ENCODE measurements around the gene CYP11A1. TPM values are rescaled to one million over a fixed set of nuclear protein-coding genes. Genes with fewer than 3 reads are reported as not detected.

The CYP11A1 gene
- total and polyA plus RNA-seq, 10 of the 15 experiments (the other 5 are each of a cell fraction or from before 2014, with no cell fraction given), result 0.11 to 1.2 (median 0.23) TPM; not detected in 5

DNA sequence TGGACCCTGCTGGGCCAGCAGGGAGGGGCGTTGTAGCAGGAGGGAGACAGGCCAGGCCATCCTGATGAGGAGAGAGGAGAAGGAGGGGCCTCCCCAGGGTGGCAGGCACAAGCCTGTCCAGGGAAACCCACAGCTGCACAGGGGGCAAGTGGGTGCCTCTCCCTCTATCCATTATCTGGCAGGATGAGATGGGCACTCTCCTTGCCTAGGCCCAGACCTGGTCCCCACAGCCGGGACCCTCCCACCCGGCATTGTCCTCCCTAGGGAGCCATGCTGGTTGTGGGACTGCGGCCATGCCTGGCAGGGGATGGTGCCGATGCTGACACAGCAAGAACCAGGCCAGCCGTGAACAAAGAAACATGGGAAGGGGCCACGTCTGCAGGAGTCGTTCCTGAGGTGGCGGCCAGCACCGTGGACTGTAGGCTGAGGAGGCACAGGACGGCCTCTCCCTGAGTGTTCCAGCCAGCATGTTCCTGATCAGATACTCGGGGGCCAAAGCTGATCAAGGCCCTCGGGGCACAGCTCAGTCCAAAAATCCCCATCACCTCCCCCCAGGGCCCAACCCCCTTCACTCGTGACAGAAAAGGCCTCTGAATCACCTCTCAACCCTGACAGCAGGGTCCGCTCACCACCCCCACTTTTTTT is 19.2 kb upstream of the CYP11A1 start (continued):
- TF ChIP-seq SPI1 (IDR thresholded peaks at IDR 0.05; ENCODE audit: borderline replicate concordance, insufficient read depth, low read depth, low read length) (no peak), ZNF217 (IDR thresholded peaks at IDR 0.05) (no peak), EP300 (IDR thresholded peaks at IDR 0.05; ENCODE audit: borderline replicate concordance in 1 of 2, control insufficient read depth in 1 of 2, low read depth in 2 of 2, low read length in 2 of 2) (no peak), IRF4 (IDR thresholded peaks at IDR 0.05; ENCODE audit: low read depth, low read length) (no peak), CBX5 (IDR thresholded peaks at IDR 0.05; ENCODE audit: low read depth) (no peak), GATAD2B (conservative IDR thresholded peaks at IDR 0.05; ENCODE audit: low read depth) (no peak), NFXL1 (IDR thresholded peaks at IDR 0.05; ENCODE audit: borderline replicate concordance) (no peak), SREBF1 (IDR thresholded peaks at IDR 0.05; ENCODE audit: low read length) (no peak), ZBED1 (IDR thresholded peaks at IDR 0.05; ENCODE audit: borderline replicate concordance) (no peak)
- TF ChIP-seq, protein P1, sequence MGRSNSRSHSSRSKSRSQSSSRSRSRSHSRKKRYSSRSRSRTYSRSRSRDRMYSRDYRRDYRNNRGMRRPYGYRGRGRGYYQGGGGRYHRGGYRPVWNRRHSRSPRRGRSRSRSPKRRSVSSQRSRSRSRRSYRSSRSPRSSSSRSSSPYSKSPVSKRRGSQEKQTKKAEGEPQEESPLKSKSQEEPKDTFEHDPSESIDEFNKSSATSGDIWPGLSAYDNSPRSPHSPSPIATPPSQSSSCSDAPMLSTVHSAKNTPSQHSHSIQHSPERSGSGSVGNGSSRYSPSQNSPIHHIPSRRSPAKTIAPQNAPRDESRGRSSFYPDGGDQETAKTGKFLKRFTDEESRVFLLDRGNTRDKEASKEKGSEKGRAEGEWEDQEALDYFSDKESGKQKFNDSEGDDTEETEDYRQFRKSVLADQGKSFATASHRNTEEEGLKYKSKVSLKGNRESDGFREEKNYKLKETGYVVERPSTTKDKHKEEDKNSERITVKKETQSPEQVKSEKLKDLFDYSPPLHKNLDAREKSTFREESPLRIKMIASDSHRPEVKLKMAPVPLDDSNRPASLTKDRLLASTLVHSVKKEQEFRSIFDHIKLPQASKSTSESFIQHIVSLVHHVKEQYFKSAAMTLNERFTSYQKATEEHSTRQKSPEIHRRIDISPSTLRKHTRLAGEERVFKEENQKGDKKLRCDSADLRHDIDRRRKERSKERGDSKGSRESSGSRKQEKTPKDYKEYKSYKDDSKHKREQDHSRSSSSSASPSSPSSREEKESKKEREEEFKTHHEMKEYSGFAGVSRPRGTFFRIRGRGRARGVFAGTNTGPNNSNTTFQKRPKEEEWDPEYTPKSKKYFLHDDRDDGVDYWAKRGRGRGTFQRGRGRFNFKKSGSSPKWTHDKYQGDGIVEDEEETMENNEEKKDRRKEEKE (IDR thresholded peaks at IDR 0.05), result no peak
